Activated CD4-positive, alpha-beta T cell treated with anti-CD3 and anti-CD28 coated beads, Interleukin-2, amount 10 ng/mL, durations not matched to agents 7 days and 5 days (primary cell): ENCODE results near the gene PDSS1. TPM values are rescaled to one million over a fixed set of nuclear protein-coding genes. Genes with fewer than 3 reads are reported as not detected.

Experiments used
- CTCF ChIA-PET: fragments of 350-600 bp; sonication (Branson Sonifier 250); formaldehyde crosslinking; loops from one replicate; lab custom pipeline; 2021; ENCODE audit warnings: antibody characterized with exemption; lab: Charles Lee
- POLR2A ChIA-PET: fragments of 350-600 bp; sonication (Branson Sonifier 250); formaldehyde crosslinking; loops from one replicate; lab custom pipeline; 2021; ENCODE audit warnings: antibody characterized with exemption; lab: Charles Lee
- DNase-seq: peaks from one replicate; pipeline ENCODE4 v3.0.0-alpha.2; 2020
- H3K27ac Mint-ChIP-seq: one replicate; pipeline ENCODE4 v1.8.0; 2021; ENCODE audit warnings: mild to moderate bottlenecking, moderate library complexity, mixed read lengths
- H3K27me3 Mint-ChIP-seq: one replicate; pipeline ENCODE4 v1.8.0; 2021; ENCODE audit warnings: mixed read lengths
- H3K36me3 Mint-ChIP-seq: one replicate; pipeline ENCODE4 v1.8.0; 2021; ENCODE audit warnings: low read depth, mixed read lengths
- H3K4me1 Mint-ChIP-seq: one replicate; pipeline ENCODE4 v1.8.0; 2021; ENCODE audit warnings: mixed read lengths
- H3K4me3 Mint-ChIP-seq: one replicate; pipeline ENCODE4 v1.8.0; 2021; ENCODE audit warnings: mild to moderate bottlenecking, moderate library complexity, mixed read lengths
- H3K9me3 Mint-ChIP-seq: one replicate; pipeline ENCODE4 v1.8.0; 2021; ENCODE audit warnings: mixed read lengths
- total RNA-seq, 2 experiments: library from RNA; stranded (reverse); gene quantifications; one replicate each; pipeline ENCODE4 v1.2.3, GENCODE V29; 2021

The PDSS1 gene
- total RNA-seq, 2 experiments from 2014 or later, result 13.7 to 17.6 TPM

DNA sequence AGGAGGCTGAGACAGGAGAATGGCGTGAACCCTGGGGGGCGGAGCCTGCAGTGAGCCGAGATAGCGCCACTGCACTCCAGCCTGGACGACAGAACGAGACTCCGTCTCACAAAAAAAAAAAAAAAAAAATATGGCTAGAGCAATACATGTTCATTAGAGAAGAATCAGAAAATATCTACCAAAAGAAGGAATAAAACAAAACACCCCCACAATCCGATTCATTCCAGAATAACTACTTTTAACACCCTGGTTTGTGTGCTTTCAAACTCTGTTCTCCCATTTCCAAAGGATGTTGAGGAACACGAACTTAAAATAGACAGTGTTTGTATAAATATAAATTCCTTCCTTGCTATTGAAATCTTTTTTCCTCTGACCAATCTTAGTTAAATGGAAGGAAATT lies 6.5 kb downstream of the PDSS1 start:
- Mint-ChIP-seq H3K27me3 (no peaks in the 10 kb centered on the region), H3K36me3 (peaks cover 51% of the 10 kb centered on the region), H3K27ac (no peak overlapping the region), H3K9me3 (peaks cover 3% of the 10 kb centered on the region), H3K4me1 (peaks cover 34% of the 10 kb centered on the region), H3K4me3 (no peak overlapping the region)
- ChIA-PET CTCF (interaction anchor here (1.9 kb wide), 1 partner anchor 10 kb away, joined by 4 read pairs; no protein-coding TSS in a partner anchor), POLR2A (no interaction called here)
- no peak for DNase-seq

DNA sequence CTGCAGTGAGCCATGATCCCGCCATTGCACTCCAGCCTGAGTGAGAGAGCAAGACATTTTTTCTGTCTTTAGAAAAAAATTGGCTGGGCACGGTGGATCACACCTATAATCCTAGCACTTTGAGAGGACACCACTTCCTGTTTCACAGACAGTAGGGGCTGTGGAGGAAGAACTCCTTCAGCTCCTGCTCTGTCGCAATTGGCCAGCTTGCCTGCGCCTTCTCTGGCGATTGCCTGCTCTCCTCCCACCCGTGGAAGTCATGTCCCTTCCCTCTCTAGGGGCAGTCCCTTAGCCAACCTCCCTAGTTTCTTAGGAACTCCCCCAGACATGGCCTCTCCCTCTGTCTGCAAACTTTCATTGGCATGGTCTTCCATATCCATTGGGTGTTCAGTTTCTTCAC lies 8.7 kb downstream of the PDSS1 start:
- Mint-ChIP-seq H3K36me3 (peaks cover 46% of the 10 kb centered on the region), H3K27me3 (no peaks in the 10 kb centered on the region)

DNA sequence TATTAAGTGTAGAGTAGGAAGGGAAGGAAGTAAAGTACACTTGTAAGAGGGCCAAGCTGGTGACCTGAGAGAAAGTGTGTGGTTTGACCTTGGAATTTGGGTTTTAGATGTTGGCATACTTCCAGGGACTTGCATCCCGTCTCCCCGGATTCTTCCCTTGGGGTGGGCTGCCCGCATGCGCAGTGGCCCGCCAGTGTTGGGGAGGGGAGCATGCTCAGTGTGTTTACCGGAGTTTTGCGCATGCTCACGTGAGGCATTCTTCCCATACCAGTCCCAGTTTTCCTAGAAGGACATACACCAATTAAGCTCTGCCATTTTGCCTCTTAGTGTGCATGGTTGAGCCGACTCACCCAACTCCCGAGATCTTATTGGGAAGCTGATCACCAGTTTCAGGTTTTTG lies 9.4 kb downstream of the PDSS1 start:
- Mint-ChIP-seq H3K27me3 (no peaks in the 10 kb centered on the region), H3K4me1 (peaks cover 19% of the 10 kb centered on the region), H3K36me3 (peaks cover 43% of the 10 kb centered on the region), H3K4me3 (no peak overlapping the region), H3K9me3 (no peaks in the 10 kb centered on the region), H3K27ac (no peak overlapping the region)
- DNase-seq, result no peak
- ChIA-PET POLR2A (no interaction called here), CTCF (interaction anchor here (0.6 to 2.8 kb wide), 3 partner anchors 12 to 153 kb away, joined by 3 to 9 read pairs (median 3); no protein-coding TSS in a partner anchor)

More for the DNA sequence above, 8.7 kb downstream of the PDSS1 start:
- Mint-ChIP-seq H3K4me1 (peaks cover 22% of the 10 kb centered on the region), H3K27ac (peak overlapping the region; percentile 76), H3K4me3 (no peak overlapping the region), H3K9me3 (no peaks in the 10 kb centered on the region)
- no peak for DNase-seq
- ChIA-PET CTCF (interaction anchor here (1.9 to 2.8 kb wide), 2 partner anchors 8 to 20 kb away, joined by 4 to 9 read pairs; no protein-coding TSS in a partner anchor), POLR2A (no interaction called here)

DNA sequence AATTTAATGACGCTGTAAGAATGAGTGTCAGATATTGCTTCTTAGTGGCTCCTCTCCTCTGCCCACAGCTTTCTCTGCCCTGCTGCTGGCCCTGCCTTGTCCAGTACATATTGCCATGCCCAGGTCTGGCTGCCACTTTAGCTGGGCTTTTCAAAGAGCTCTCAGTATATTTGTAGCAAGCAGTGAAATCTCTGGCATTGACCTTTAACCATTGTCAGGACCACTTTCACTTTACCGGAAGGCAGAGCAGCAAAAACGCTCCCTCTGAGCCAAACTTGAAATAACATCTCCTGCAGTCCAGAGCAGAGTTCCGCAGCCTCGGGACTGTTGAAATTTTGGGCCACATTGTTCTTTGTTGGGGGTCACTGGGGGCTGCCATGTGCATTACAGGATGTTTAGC lies 13.8 kb downstream of the PDSS1 start:
- Mint-ChIP-seq H3K4me3 (no peak overlapping the region), H3K4me1 (peaks cover 6% of the 10 kb centered on the region), H3K27ac (no peak overlapping the region), H3K9me3 (no peaks in the 10 kb centered on the region), H3K36me3 (peaks cover 36% of the 10 kb centered on the region), H3K27me3 (no peaks in the 10 kb centered on the region)
- POLR2A ChIA-PET, result no interaction called here
- no peak for DNase-seq
- CTCF ChIA-PET, result no interaction called here

DNA sequence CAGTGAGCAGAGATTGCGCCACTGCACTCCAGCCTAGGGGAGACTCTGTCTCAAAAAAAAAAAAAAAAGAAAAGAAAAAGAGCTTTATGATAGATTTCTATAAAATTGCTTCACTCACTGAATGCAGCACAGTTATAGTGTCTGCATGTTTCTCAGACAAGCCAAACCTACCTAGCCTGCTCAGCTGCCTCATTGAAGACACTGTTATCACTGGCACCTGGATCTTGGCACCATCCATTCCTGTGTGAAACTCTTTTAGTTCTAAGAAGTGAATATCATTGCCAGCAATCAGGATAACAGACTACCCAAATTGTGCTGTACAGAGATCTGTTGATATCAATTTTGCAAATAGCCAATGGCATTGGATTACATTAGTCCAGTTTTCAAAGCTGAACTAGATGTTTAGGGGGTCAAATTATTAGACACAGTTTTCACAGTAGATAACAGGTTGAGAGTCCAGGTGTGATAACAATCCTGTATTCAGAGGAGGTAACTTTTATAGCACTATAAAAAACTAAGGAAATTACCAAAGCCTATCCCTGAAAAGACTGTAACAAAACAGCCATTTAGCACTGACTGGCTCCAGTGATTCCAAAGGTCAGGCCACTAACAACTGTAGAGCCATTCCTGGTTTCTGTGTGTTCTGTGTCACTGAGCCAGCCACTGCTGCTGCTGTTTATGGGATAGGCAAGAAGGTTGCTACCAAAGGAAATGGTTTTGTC lies 17.1 kb downstream of the PDSS1 start:
- DNase-seq, result no peak
- Mint-ChIP-seq H3K27ac (no peak overlapping the region), H3K9me3 (no peaks in the 10 kb centered on the region), H3K27me3 (no peaks in the 10 kb centered on the region), H3K4me1 (peaks cover 3% of the 10 kb centered on the region), H3K36me3 (peaks cover 27% of the 10 kb centered on the region), H3K4me3 (no peak overlapping the region)
- POLR2A ChIA-PET, result no interaction called here
- CTCF ChIA-PET, result interaction anchor here (1.2 to 2.3 kb wide), 3 partner anchors 9 to 12 kb away, joined by 3 to 8 read pairs (median 4); no protein-coding TSS in a partner anchor

DNA sequence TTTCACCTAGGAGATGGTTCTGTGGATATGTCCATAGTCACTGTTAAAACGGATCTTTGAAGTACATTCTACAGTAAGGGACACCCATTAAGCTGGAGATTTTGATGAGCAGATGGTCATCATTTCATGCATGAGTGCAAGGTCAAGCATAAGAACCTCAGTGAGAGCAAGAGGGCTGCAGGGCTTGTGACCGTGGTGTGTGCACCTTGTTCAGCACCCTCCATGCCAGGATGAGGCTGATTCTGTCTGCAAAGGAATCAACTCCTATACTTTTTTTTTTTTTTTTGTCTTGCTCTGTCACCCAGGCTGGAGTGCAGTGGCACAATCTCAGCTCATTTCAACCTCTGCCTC lies 17.6 kb downstream of the PDSS1 start:
- Mint-ChIP-seq H3K4me3 (no peak overlapping the region), H3K4me1 (peaks cover 5% of the 10 kb centered on the region), H3K27ac (peak overlapping the region; percentile 50), H3K27me3 (no peaks in the 10 kb centered on the region), H3K9me3 (no peaks in the 10 kb centered on the region), H3K36me3 (peaks cover 29% of the 10 kb centered on the region)
- ChIA-PET CTCF (interaction anchor here (0.6 to 2.3 kb wide), 3 partner anchors 11 to 145 kb away, joined by 3 to 8 read pairs (median 4); partner anchors contain the start of gene ABI1), POLR2A (no interaction called here)
- DNase-seq, result no peak

DNA sequence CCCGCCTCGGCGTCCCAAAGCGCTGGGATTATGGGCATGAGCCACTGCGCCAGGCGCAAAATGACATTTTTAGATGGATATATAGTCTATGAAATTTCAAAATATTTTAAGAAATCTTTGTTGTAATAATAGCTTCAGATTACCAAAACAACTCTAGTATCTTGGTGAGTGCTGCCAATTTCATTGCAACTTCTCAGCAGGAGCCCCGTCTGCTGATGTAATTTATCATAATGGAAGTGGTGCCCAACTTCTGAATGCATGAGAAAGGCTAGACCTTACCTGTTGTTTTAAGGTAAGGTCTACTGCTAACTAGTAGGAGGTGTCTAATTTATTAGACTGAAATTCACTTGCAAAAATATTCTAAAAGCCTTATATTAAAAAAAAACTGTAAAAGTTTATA lies 20.0 kb downstream of the PDSS1 start:
- no peak for DNase-seq
- ChIA-PET CTCF (no interaction called here), POLR2A (no interaction called here)
- peaks cover 34% of the 10 kb centered on the region for H3K36me3 Mint-ChIP-seq
- no peaks in the 10 kb centered on the region for H3K27me3 Mint-ChIP-seq
- no peak overlapping the region for H3K4me3 Mint-ChIP-seq
- H3K4me1 Mint-ChIP-seq, result peaks cover 15% of the 10 kb centered on the region
- no peak overlapping the region for H3K27ac Mint-ChIP-seq
- no peaks in the 10 kb centered on the region for H3K9me3 Mint-ChIP-seq

DNA sequence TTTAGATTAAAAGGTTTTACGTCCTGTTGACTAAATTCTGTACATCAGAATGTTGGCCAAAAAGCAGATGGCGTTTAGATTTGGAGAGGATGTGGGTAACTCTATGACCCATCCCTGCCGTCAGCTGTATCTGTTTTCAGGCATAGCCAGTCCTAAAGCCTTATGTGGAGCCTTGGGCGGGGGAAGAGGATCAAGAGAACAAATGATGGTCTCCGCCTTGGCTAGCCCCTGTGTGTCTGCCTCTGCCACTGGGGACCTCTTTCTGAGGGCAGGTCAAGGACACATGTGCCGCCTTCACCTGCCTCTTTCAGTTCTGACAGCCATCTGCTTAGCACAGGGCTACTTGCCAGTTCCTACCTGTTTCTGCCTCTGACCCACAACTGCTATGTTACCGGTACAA lies 24.1 kb downstream of the PDSS1 start:
- DNase-seq, result peak; percentile 57
- Mint-ChIP-seq H3K27ac (peak overlapping the region; percentile 92), H3K36me3 (peaks cover 36% of the 10 kb centered on the region), H3K4me1 (peaks cover 19% of the 10 kb centered on the region), H3K9me3 (no peaks in the 10 kb centered on the region), H3K27me3 (no peaks in the 10 kb centered on the region), H3K4me3 (no peak overlapping the region)
- POLR2A ChIA-PET, result no interaction called here
- CTCF ChIA-PET, result no interaction called here

DNA sequence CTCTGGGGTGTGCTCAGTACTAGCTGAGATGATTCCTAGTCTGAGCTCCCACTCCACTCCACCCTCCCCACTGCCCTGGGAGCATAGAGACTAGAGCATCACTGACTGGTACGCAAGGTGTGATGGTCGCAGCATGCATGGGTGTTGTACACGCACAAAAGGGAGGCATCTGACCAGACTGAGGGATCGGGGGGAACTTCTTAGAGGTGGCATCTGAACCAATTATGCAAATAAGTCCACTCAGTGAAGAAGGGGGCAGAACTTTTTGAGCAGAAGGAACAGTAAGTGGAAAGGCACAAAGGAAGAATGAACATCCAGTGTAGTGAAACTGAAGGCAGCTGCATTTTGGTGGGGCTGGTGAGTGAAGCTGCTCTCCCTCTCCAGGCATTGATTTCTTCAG lies 25.5 kb downstream of the PDSS1 start:
- Mint-ChIP-seq H3K4me3 (no peak overlapping the region), H3K27ac (no peak overlapping the region), H3K27me3 (no peaks in the 10 kb centered on the region), H3K9me3 (no peaks in the 10 kb centered on the region), H3K4me1 (peaks cover 19% of the 10 kb centered on the region), H3K36me3 (peaks cover 40% of the 10 kb centered on the region)
- DNase-seq, result no peak
- CTCF ChIA-PET, result interaction anchor here (0.7 to 1.5 kb wide), 2 partner anchors 9 to 138 kb away, joined by 3 to 7 read pairs; partner anchors contain the start of gene ABI1
- POLR2A ChIA-PET, result no interaction called here

DNA sequence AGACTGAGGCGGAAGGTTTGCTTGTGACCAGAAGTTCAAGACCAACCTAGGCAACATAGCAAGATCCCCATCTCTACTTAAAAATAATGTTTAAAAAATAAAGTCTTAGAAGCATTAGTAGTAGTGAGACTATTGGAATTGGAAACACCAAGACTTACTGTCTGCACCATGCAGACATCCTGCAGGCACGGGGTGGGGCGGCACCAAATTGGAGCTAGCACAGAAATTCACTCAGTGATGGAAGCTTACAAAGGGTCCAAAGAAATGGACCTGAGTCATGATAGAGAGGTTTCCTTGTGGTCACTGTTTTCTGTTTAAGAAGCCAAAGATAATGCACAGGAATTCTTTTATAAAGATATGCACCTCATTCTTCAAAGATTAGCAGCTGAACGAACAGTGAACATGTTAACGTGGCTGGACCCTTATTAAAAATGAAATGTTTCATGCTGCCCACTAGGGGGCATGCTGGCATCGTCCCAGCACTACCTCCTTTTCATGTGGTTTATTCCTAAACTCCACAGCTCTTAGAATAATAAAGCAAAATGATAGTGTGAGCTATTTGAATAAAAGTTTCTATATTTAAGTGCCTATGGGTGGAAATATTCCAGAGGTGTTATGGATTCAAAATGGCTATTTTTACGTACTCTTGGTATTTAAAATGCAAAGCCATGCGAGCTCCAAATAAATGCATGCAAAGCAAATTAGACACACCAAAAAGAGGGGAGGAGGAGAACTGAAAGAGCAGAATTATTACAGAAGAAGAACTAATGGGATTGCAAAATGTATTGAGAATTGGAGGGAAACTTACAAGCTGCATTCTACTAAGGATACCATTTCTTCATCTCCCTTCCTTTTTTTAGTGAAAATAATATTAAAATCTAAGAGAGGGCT lies 28.6 kb downstream of the PDSS1 start:
- no peaks in the 10 kb centered on the region for H3K9me3 Mint-ChIP-seq
- peaks cover 27% of the 10 kb centered on the region for H3K36me3 Mint-ChIP-seq
- no peak overlapping the region for H3K27ac Mint-ChIP-seq
- H3K27me3 Mint-ChIP-seq, result no peaks in the 10 kb centered on the region
- no peak overlapping the region for H3K4me3 Mint-ChIP-seq
- peak; percentile 44 for DNase-seq
- ChIA-PET POLR2A (interaction anchor here (0.6 kb wide), 1 partner anchor 30 kb away, joined by 4 read pairs; no protein-coding TSS in a partner anchor), CTCF (interaction anchor here (0.6 to 2.1 kb wide), 17 partner anchors 9 to 808 kb away, joined by 3 to 20 read pairs (median 4); partner anchors contain the start of gene PDSS1)
- peaks cover 15% of the 10 kb centered on the region for H3K4me1 Mint-ChIP-seq

DNA sequence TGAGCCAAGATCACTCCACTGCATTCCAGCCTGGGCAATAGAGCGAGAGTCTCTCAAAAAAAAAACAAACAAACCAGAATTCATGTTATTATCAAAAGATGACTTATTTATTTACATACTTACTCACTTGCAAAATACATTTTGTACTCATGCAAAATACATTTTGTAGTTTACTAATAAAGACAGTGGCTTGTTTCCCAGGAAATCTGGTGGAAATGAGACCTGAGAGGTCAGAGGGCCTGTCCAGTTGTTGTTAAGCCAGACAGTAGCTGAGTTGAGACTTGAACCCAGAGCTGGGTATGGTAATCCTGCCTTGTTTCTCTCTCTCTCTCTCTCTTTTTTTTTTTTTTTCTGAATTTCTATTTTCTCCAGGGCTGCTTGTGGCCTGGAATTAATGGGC lies 29.5 kb downstream of the PDSS1 start:
- DNase-seq, result no peak
- Mint-ChIP-seq H3K4me1 (peaks cover 6% of the 10 kb centered on the region), H3K4me3 (no peak overlapping the region), H3K27me3 (no peaks in the 10 kb centered on the region), H3K27ac (no peak overlapping the region), H3K9me3 (no peaks in the 10 kb centered on the region), H3K36me3 (peaks cover 23% of the 10 kb centered on the region)
- ChIA-PET CTCF (interaction anchor here (0.6 to 2.1 kb wide), 11 partner anchors 8 to 373 kb away, joined by 3 to 20 read pairs (median 5); partner anchors contain the start of gene PDSS1), POLR2A (no interaction called here)

DNA sequence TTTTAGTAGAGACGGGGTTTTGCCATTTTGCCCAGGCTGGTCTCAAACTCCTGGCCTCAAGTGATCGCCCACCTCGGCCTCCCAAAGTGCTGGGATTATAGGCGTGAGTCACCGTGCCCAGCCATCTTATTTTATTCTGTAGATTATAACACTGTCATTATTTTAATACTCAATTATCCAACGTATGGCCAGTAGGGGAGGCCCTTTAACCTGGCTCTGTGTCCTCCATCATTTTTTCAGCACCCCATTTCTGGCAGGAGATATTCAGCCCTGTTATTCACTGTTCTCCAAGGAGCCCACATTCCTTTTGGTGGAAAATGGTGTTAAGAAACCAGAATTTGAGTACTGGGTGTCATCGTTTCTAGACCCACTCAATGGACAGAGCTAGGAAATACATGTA lies 31.5 kb downstream of the PDSS1 start:
- CTCF ChIA-PET, result interaction anchor here (1.1 kb wide), 1 partner anchor 11 kb away, joined by 3 read pairs; no protein-coding TSS in a partner anchor
- POLR2A ChIA-PET, result no interaction called here

More for the DNA sequence above, 31.5 kb downstream of the PDSS1 start:
- no peak overlapping the region for H3K4me3 Mint-ChIP-seq
- no peak overlapping the region for H3K27ac Mint-ChIP-seq
- H3K4me1 Mint-ChIP-seq, result peaks cover 6% of the 10 kb centered on the region
- DNase-seq, result no peak
- no peaks in the 10 kb centered on the region for H3K9me3 Mint-ChIP-seq
- H3K36me3 Mint-ChIP-seq, result peaks cover 23% of the 10 kb centered on the region
- no peaks in the 10 kb centered on the region for H3K27me3 Mint-ChIP-seq
